D721Med (cell line): ENCODE results near the gene GPR82.

Experiments used
- DNase-seq: peaks from one replicate; pipeline ENCODE4 v3.0.0; 2011; ENCODE audit warnings: low spot score; ENCODE audit not compliant: insufficient read length
- FAIRE-seq: peaks from 2 replicates; lab custom pipeline; 2011; peaks lifted over from hg19 to GRCh38; lab: Jason Lieb, UNC
- CTCF ChIP-seq: IDR thresholded peaks from 2 replicates; pipeline ENCODE4 v1.5.1; 2012; ENCODE audit warnings: mild to moderate bottlenecking, control low read depth; ENCODE audit not compliant: insufficient read depth; ENCODE audit errors: missing control alignments

The GPR82 gene

GRCh38 chrX:41758401-41758800 is 34.4 kb downstream of the GPR82 start:
- no peak for TF ChIP-seq CTCF
- no peak for DNase-seq
- no peak for FAIRE-seq

GRCh38 chrX:41759817-41760216 is 35.8 kb downstream of the GPR82 start:
- no peak for DNase-seq
- no peak for FAIRE-seq
- peak; percentile 32 for TF ChIP-seq CTCF

GRCh38 chrX:41761169-41761568 is 37.2 kb downstream of the GPR82 start:
- TF ChIP-seq CTCF: no peak
- FAIRE-seq (no peak), DNase-seq (no peak)

- no peak for TF ChIP-seq CTCF
- no peak for FAIRE-seq
- no peak for DNase-seq
Measured at GRCh38 chrX:41761702-41762101, 37.7 kb downstream of the GPR82 start.

- TF ChIP-seq CTCF: no peak
- DNase-seq (no peak), FAIRE-seq (no peak)
Measured at GRCh38 chrX:41779030-41779564, 55.1 kb downstream of the GPR82 start.
